ENCODE measurements around the gene POLD1.

Gene POLD1

DNA sequence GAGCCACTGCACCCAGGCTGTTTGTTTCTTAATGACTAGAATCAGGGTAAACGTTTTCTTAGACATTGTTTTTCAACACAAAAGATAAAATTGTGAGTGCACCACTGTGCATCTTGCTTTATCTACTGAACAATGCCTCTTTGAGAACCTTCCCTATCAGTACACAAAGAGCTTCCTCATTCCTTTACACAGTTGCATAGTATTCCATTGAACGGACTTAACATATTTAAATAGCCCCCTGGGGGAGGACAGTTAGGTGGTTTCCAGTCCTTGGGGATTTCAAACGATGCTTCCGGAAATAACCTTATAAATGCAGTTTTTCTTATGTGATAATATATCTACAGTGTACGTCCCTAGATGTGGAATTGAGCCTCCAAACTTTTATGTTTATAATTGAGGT, 8.6 kb downstream of the POLD1 start:
- no peak for DNase-seq

DNA sequence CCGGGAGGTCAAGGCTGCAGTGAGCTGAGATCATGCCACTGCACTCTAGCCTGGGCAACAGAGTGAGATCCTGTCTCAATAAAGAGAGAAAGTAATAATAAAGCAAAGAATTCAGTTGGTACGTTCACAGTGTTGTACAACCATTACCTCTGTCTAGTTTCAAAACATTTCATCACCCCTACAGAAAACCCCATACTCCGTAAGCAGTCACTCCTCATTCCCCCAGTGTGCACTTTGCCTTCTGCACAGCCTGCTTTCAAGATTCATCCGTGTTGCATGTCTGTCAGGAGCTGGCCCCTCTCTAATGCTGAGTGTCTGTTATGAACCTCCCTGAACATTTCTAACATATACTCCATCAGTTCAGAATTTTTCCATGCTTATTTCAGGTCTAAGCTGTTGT, 9.4 kb downstream of the POLD1 start:
- no peak for DNase-seq

DNA sequence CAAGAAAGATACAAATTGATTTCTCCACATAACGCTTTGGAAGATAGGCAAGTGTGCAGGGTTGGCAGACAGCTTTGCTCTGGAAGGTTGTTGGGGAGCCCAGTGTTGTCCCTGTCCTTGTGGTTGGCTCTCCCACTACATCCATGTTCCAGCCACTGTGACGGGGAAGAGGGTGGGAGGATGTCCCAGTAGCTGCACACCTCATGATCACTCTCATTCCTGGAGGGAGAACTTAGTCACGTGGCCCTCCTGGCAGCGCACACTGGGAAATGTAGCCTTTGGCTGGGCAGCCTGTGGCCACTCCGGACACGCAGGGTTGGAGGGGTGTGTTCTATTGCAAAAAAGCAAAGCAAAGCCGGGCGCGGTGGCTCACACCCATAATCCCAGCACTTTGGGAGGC, 9.9 kb downstream of the POLD1 start:
- no peak for DNase-seq

DNA sequence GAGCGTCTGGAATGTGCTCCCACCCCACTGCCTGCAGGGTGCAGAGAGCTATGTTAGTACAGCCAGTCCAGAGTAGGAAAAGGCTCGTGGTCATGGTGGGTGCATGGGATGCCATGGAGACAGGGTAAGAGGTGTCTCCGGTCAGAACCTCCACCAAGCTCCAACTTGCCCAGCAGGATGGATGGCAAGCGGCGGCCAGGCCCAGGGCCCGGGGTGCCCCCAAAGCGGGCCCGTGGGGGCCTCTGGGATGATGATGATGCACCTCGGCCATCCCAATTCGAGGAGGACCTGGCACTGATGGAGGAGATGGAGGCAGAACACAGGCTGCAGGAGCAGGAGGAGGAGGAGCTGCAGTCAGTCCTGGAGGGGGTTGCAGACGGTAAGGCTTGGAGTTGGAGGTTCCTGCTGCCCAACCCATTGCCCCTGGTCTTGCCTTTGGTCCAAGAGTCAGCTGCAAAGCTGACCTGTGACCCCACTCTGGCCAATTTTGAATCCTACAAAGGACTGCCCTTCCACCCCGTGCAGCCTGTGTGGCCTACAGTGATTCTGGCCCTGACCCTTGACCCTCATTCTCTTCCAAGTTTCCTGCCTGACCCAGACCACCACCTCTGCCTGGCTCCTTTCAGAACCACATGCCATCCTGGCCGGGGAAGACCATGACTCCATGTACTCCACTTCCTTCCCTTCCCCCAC, 14.7 kb downstream of the POLD1 start:
- DNase-seq, result no peak

DNA sequence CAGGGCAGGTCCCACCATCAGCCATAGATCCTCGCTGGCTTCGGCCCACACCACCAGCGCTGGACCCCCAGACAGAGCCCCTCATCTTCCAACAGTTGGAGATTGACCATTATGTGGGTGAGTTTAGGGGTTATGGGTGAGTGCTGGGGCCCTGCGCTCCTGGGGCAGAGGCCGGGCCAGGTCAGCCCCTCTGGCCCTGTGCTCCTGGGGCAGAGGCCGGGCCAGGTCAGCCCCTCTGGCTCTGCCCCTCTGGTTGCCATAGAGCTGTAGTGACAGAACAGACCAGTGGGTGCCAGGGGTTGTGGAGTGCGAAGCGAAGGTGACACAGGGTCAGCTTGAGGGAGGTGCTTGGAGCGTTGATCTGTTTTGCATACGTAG, 15.2 kb downstream of the POLD1 start:
- DNase-seq, result no peak

DNA sequence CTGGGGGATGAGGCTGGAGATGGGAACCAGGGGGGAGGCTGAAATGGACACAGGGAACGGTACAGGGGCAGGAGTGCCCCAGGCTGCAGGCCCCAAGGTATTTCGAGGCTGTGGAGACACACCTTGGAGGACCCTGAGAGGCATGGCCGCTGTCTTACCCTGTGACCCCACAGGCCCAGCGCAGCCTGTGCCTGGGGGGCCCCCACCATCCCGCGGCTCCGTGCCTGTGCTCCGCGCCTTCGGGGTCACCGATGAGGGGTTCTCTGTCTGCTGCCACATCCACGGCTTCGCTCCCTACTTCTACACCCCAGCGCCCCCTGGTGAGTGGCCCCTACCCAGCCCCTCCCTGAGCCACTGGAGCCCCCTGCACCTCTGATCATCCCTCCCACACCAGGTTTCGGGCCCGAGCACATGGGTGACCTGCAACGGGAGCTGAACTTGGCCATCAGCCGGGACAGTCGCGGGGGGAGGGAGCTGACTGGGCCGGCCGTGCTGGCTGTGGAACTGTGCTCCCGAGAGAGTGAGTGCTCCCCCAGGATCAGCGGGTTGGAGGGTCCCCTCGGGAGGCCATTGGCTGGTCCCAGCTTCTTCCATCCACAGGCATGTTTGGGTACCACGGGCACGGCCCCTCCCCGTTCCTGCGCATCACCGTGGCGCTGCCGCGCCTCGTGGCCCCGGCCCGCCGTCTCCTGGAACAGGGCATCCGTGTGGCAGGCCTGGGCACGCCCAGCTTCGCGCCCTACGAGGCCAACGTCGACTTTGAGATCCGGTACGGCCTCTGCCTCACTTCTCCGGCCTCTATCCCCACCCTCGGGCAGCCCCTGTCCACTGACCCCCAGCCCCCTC, 17.7 kb downstream of the POLD1 start:
- no peak for DNase-seq

DNA sequence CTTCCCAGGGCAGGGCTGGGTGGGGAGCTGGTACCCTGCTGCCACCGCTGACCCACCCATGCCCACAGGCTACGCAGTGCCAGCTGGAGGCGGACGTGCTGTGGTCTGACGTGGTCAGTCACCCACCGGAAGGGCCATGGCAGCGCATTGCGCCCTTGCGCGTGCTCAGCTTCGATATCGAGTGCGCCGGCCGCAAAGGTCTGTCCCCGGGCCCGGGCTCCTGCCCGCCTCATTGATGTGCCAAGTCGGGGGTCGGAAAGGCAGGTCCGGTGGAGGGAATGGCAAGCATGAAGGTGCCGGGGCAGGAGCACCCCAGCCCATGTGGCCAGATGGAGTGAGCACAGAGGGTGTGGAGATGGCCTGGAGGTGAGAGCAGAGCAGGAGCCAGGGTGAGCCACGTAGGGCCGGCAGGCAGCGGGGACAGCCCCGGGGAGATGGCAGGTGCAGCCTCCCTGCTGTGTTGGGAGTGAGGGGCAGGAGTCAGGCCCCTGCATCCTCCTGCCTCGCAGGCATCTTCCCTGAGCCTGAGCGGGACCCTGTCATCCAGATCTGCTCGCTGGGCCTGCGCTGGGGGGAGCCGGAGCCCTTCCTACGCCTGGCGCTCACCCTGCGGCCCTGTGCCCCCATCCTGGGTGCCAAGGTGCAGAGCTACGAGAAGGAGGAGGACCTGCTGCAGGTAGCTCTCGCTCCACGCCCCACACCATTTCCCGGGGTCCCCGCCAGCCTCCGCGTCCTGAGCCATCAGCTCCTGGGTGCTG, 18.6 kb downstream of the POLD1 start:
- no peak for DNase-seq

DNA sequence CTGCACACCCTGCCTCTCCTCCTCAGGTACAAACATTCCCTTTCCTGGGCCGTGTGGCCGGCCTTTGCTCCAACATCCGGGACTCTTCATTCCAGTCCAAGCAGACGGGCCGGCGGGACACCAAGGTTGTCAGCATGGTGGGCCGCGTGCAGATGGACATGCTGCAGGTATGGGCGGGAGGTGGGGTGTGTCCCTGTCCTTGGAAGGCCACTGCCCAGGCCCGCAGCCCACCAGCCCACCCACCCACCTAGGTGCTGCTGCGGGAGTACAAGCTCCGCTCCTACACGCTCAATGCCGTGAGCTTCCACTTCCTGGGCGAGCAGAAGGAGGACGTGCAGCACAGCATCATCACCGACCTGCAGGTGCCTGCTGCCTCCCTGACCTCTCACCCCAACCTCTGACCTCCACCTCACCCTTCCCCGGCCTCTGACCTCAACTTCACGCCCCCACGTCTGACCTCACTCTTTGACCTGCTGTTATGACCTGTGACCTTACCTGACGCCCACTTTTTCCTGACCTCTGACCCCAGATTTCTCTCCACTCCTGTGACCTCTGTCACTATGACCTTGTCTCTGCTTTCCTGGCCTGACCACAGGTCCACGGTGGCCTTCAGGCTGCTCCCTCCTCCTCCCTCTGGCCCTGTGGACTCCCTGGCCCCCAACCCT, 22.1 kb downstream of the POLD1 start:
- DNase-seq, result no peak

DNA sequence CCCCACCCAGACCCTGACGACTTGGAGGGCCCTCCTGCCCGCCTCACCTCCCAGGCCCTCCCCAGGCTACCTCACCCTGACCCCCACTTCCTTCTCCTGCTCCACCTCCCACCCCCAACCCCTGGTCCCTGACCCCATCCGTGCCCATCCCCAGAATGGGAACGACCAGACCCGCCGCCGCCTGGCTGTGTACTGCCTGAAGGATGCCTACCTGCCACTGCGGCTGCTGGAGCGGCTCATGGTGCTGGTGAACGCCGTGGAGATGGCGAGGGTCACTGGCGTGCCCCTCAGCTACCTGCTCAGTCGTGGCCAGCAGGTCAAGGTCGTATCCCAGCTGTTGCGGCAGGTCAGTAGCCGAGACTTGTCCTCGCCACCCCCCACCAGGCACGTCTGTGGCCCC, 22.7 kb downstream of the POLD1 start:
- DNase-seq, result no peak

DNA sequence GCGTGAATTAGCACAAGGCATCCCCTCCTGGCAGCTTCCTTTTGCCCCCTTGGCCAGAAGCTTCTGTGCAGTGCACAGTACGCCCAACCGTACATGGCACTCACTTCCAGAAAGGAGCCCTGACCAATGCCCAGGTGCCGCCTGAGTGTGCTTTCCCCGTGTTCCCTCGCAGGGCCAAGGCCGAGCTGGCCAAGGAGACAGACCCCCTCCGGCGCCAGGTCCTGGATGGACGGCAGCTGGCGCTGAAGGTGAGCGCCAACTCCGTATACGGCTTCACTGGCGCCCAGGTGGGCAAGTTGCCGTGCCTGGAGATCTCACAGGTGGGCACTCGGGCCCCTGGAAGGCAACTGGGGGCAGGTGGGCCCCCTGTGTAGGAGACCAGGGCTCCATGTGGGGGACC, 25.2 kb downstream of the POLD1 start:
- DNase-seq, result no peak

DNA sequence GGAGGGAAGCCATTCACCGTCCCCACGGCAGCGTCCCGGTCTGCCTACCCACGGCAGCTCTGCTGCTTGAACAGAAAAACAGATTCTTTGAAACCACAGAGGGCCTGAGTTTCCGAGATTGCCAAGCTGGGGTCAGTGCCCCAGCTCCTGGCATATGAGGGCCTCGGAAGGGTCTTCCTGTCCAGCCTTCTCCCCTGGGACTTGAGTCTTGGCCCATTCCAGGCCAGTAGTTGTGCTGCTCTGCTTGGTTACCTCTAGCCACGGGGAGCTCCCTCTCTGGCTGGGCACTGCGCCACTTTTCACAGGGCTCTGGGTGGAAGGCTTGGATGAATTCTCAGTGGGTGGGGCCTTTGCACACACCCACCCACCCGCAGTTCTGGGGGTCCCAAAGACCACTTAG, 26.0 kb downstream of the POLD1 start:
- DNase-seq, result no peak

DNA sequence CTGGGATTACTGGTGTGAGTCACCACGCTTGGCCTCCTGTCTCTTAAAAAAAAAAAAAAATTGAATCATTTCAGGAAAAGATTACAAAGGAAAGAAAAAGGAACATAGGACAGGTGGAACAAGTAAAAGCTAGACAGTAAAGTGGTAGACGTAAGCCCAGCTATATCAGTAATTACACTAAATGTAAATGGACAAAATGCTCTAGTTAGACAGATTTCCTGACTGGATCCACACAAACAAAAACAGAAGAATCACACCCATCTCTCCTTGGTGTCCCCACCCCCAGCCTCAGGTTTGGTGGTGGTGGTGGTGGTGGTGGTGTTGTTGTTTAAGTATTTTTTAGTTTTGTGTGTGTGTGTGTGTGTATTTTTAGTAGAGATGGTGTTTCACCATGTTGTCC, 28.3 kb downstream of the POLD1 start:
- DNase-seq, result no peak

DNA sequence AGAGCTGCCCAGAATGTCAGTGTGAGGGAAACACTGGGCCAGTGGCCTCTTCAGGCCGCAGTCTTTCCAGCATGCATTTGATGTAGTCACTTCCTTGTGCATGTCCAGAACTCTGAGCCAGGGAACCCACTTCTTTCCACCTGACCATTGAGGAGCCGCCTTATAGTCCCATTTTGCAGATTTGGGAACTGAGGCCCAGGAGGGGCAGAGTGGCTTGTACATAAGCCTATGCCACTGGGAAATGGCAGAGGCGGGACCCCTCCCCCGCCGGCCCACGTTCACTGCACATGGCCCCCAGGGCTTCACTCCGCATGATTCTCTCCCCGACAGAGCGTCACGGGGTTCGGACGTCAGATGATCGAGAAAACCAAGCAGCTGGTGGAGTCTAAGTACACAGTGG, 28.9 kb downstream of the POLD1 start:
- no peak for DNase-seq

DNA sequence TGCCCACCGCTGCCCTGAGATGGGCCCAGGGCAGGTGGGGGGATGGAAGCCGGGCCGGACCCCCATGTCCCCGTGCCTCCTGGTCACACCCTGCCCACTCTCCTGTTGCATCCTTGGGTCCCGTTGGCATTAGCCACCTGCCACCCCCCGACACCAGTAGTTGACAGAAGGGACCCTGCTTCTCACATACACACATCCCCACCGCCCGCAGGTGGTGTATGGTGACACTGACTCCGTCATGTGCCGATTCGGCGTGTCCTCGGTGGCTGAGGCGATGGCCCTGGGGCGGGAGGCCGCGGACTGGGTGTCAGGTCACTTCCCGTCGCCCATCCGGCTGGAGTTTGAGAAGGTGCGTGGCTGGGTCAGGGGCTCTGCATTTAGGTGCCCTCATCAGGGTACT, 29.4 kb downstream of the POLD1 start:
- DNase-seq, result no peak

DNA sequence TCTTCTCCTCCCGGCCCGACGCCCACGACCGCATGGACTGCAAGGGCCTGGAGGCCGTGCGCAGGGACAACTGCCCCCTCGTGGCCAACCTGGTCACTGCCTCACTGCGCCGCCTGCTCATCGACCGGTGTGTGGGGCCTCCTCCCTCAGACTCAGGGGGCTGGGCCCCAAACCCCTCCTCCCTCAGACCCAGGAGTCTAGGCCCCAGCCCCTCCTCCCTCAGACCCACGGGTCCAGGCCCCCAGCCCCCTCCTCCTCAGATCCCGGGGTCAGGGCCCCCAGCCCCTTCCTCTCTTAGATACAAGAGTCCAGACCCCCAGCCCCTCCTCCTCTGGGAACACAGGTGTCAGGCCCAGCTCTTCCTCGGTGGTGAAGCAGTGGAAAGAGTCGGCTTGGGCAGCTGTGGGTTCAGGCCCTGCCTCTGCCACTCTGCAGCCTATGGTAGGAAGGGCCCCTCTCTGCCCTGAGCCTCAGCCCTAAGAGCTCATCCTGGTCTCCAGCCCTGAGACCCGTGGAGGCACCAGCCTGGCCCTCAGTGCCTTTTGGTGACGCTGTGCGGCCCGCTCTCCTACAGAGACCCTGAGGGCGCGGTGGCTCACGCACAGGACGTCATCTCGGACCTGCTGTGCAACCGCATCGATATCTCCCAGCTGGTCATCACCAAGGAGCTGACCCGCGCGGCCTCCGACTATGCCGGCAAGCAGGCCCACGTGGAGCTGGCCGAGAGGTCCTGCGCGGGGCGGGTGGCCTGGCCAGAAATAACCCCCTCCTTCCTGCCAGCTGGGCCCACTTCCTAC, 30.9 kb downstream of the POLD1 start:
- DNase-seq, result peak; percentile 89

DNA sequence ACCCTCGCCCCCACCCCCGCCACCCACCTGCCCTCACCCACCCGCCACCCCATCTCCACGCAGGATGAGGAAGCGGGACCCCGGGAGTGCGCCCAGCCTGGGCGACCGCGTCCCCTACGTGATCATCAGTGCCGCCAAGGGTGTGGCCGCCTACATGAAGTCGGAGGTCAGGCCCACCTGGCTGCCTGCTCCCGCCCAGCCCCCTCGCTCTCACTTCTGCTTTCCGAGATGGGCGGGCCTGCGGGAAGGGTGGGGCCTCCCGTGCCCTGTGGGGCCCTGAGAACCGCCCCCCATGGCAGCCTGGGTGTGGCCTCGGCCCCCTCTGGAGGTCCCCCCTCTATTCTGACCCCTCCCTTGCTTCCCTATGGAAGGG, 31.5 kb downstream of the POLD1 start:
- no peak for DNase-seq

DNA sequence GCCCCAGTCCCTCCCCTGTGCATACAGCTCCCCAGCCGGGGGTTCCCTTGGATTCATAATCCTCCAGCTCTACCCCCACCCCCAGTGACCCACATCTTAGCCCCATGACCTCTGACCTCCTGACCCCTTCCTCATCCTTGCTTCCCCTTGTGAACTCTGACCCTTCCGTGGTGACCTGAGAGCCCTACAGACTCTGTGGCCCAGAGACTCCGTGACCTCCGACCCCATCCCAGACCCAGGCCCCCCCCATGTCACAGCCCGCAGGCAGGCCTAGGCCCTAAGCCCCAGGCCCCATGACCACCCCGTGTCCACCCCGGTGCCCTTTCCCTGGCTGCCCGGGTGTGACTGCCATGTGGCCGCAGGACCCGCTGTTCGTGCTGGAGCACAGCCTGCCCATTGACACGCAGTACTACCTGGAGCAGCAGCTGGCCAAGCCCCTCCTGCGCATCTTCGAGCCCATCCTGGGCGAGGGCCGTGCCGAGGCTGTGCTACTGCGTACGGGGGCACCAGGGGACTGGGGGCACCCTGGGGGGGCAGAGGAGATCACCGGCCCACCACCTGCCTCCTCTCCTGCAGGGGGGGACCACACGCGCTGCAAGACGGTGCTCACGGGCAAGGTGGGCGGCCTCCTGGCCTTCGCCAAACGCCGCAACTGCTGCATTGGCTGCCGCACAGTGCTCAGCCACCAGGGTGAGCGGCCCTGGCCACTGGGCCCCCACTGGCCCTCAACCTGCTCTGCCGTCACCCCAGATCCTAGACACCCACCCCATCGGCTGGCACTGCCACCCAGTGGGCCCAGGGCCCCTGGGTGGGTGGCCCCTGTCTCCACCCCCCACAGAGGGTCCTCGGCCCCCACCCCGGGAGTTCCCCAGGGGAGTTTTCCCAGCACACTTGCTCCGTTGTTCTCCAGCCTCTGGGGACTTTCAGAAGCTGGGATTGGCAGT, 32.2 kb downstream of the POLD1 start:
- no peak for DNase-seq

DNA sequence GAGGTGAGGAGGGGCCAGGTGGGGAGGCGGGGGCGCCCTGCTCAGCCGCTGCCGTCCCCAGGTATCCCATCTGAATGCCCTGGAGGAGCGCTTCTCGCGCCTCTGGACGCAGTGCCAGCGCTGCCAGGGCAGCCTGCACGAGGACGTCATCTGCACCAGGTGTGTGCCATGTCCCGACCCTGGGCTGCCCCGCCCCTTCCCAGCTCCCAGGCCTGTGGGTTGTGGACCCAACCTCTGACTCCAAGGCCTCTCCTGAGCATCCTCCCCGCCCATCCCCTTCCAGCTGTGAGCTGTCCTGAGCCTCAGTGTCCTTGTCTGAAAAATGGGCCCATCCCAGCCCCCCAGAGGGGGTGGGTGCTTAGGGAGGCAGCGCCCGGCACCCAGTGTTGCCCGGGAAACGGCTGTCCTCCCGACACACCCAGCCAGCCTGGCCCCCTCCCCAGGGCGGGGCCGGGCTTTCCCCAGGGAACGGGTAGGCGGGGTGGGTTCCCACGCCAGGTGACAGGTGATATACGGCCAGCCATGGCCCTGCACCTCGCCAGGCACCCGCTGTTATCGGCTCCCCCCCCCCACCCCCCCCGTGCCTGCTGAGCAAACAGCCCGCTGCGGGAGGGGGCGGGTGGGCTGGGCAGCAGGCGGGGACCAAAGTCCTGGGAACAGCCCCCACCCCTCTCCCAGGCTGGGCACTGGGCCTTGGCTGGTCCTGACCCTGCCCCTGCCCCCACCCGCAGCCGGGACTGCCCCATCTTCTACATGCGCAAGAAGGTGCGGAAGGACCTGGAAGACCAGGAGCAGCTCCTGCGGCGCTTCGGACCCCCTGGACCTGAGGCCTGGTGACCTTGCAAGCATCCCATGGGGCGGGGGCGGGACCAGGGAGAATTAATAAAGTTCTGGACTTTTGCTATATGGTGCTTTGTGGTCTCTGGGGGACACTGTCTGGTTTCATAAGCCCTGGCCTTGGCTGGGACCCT, 33.2 kb downstream of the POLD1 start:
- DNase-seq, result no peak

DNA sequence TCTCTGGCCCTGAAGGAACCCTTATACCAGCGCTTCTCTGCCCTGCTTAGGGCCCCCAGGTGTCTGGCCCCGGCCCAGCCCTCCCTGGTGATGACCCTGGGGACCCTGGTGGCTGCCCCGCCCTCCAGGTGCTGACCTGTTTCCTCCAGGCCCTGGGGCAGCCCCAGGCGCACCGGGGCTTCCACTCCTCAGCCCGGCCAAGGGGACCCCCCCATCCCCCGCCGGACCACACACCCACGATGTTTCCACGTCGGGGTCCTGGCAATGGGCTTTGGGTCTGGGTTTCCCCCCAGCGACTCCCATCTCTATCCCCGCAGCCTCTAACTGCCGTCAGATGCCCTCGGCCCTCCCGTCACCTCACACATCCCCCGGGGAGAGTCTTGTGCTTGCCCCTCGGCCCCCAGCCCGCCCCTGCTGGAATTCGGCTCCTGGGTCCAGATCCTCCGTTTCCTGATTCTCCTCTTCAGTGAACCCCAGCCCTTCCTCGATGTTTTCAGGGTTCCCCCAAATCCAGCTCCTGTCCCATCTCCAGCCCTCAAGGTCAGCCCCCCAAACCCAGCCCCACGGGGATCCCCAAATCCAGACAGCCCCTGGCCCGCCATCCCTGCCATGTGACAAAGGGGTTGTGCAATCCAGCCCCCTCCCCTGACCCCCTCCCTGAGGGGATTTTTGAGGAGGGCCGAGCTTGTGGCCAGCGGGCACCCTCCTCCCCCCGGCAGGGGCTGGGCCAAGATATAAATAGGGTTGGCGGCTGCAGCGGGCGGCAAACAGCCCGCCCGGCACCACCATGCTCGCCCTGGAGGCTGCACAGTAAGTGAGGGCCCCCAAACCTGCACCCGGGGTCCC, 34.3 kb downstream of the POLD1 start, which contains the start of gene SPIB:
TSS of gene SPIB (plus strand) at position 763 of the 846 bp plus-strand sequence. CDS start at position 788, 25 bp downstream.
- DNase-seq, result no peak

Data from activated CD4-positive, alpha-beta T cell treated with anti-CD3 and anti-CD28 coated beads for 48 hours (primary cell).